ENCODE results near the gene NAT8L.
A peak's percentile ranks its signal among the peaks of the same experiment; 100 is the strongest.
"Not testable (repeated sequence)": the region's sequence is repeated elsewhere in the genome, so short reads cannot be mapped to it uniquely, and the experiment has no call there.

NAT8L gene

GRCh38 chr4:2059046-2059725 lies at the start of gene NAT8L:
Gene NAT8L (plus strand): TSS chr4:2059327. CDS start chr4:2059512, 185 bp downstream.
- no peak for DNase-seq (ENCODE audit: low read depth)

GRCh38 chr4:2009651-2010233 lies 49.4 kb upstream of the NAT8L start:
- DNase-seq (ENCODE audit: low read depth) = peak; percentile 14

- DNase-seq (ENCODE audit: low read depth) = no peak
Observed at GRCh38 chr4:2011583-2011982, 47.5 kb upstream of the NAT8L start.

- no peak for DNase-seq (ENCODE audit: low read depth)
Observed at GRCh38 chr4:2015008-2015407, 44.1 kb upstream of the NAT8L start.

GRCh38 chr4:2021358-2022018 lies 37.6 kb upstream of the NAT8L start:
- DNase-seq (ENCODE audit: low read depth) = not testable (repeated sequence)

- no peak for DNase-seq (ENCODE audit: low read depth)
Observed at GRCh38 chr4:2024683-2025082, 34.4 kb upstream of the NAT8L start.

GRCh38 chr4:2025817-2026216 lies 33.3 kb upstream of the NAT8L start:
- no peak for DNase-seq (ENCODE audit: low read depth)

- not testable (repeated sequence) for DNase-seq (ENCODE audit: low read depth)
Observed at GRCh38 chr4:2027120-2027519, 32.0 kb upstream of the NAT8L start.

- not testable (repeated sequence) for DNase-seq (ENCODE audit: low read depth)
Observed at GRCh38 chr4:2031161-2031560, 28.0 kb upstream of the NAT8L start.

- no peak for DNase-seq (ENCODE audit: low read depth)
Observed at GRCh38 chr4:2036327-2036726, 22.8 kb upstream of the NAT8L start.

GRCh38 chr4:2036866-2037265 lies 22.3 kb upstream of the NAT8L start:
- no peak for DNase-seq (ENCODE audit: low read depth)

GRCh38 chr4:2040391-2041238 lies 18.5 kb upstream of the NAT8L start:
- DNase-seq (ENCODE audit: low read depth) = no peak

GRCh38 chr4:2041239-2042130 lies 17.6 kb upstream of the NAT8L start:
- DNase-seq (ENCODE audit: low read depth) = peak; percentile 36

- DNase-seq (ENCODE audit: low read depth) = no peak
Observed at GRCh38 chr4:2042204-2042946, 16.8 kb upstream of the NAT8L start.

GRCh38 chr4:2042947-2043395 lies 16.2 kb upstream of the NAT8L start:
- DNase-seq (ENCODE audit: low read depth) = no peak

- no peak for DNase-seq (ENCODE audit: low read depth)
Observed at GRCh38 chr4:2043396-2044118, 15.6 kb upstream of the NAT8L start.

- no peak for DNase-seq (ENCODE audit: low read depth)
Observed at GRCh38 chr4:2044119-2044485, 15.0 kb upstream of the NAT8L start.

- no peak for DNase-seq (ENCODE audit: low read depth)
Observed at GRCh38 chr4:2044542-2045517, 14.3 kb upstream of the NAT8L start.

- DNase-seq (ENCODE audit: low read depth) = no peak
Observed at GRCh38 chr4:2045518-2045951, 13.6 kb upstream of the NAT8L start.
